ENCODE data around the gene AHRR. TPM values are rescaled to one million over a fixed set of nuclear protein-coding genes. Genes with fewer than 3 reads are reported as not detected.

Gene AHRR
- total RNA-seq, 1 experiment from 2014 or later = 2.2 TPM

GRCh38 chr5:393846-394275 lies 72.3 kb downstream of the AHRR start:
- no peaks in the 10 kb centered on the region for H3K4me1 ChIP-seq (ENCODE audit: insufficient read depth, low read length)
- Mint-ChIP-seq H3K36me3 (ENCODE audit: insufficient read depth in 1 of 3, low read depth in 3 of 3) (no peaks in the 10 kb centered on the region; a peak in 1 of 7 replicates), H3K27me3 (ENCODE audit: low read depth) (peaks cover 6% of the 10 kb centered on the region), H3K4me3 (no peak overlapping the region), H3K27ac (no peak overlapping the region), H3K9me3 (no peaks in the 10 kb centered on the region; a peak in 2 of 5 replicates), H3K4me1 (peaks cover 20 to 36% of the 10 kb centered on the region in 2 experiments)
- H4K91ac ChIP-seq (ENCODE audit: insufficient read length, low read depth, low read length) = no peak overlapping the region
- no peak overlapping the region for H3K23ac ChIP-seq (ENCODE audit: insufficient read length, low read depth, low read length)
- no peaks in the 10 kb centered on the region for H3K9me3 ChIP-seq (ENCODE audit: control insufficient read depth, low read depth, low read length)
- H3K18ac ChIP-seq (ENCODE audit: insufficient read length, low read depth, low read length) = no peak overlapping the region
- H2BK12ac ChIP-seq (ENCODE audit: insufficient read length, low read depth, low read length) = no peak overlapping the region
- no peak overlapping the region for H2BK120ac ChIP-seq (ENCODE audit: low read depth, low read length, poor library complexity, severe bottlenecking)
- no peak overlapping the region for H3K27ac ChIP-seq (ENCODE audit: insufficient read length, low read depth, low read length)
- H3T11ph ChIP-seq (ENCODE audit: low read length) = no peak overlapping the region
- no peak overlapping the region for H4K8ac ChIP-seq (replicated peaks; ENCODE audit: insufficient read length, low read depth, low read length)
- no peaks in the 10 kb centered on the region for H3K27me3 ChIP-seq (ENCODE audit: insufficient read depth, low read length)
- no peaks in the 10 kb centered on the region for H3K23me2 ChIP-seq (ENCODE audit: insufficient read length, low read depth, low read length, poor library complexity, severe bottlenecking)
- no peak for TF ChIP-seq CTCF (conservative IDR thresholded peaks at IDR 0.05)
- H2BK5ac ChIP-seq (ENCODE audit: insufficient read length, low read length) = no peak overlapping the region
- no peak overlapping the region for H3K9ac ChIP-seq (ENCODE audit: extremely low read depth, insufficient read length, low read length)
- no peak overlapping the region for H2BK15ac ChIP-seq (ENCODE audit: low read depth, low read length)
- no peak overlapping the region for H3K56ac ChIP-seq (ENCODE audit: insufficient read length, low read depth, low read length)
- peaks cover 3% of the 10 kb centered on the region for H4K20me1 ChIP-seq (ENCODE audit: control insufficient read depth, insufficient read depth, insufficient read length)
- H3K4me2 ChIP-seq (ENCODE audit: insufficient read depth, insufficient read length, low read length) = no peak overlapping the region
- H2BK20ac ChIP-seq (ENCODE audit: low read depth, low read length, poor library complexity, severe bottlenecking) = no peak overlapping the region
- no peak overlapping the region for H3K4ac ChIP-seq (ENCODE audit: low read depth, low read length)
- no peak overlapping the region for H2AK5ac ChIP-seq (ENCODE audit: insufficient read length, low read length)
- no peaks in the 10 kb centered on the region for H3K79me2 ChIP-seq (ENCODE audit: insufficient read depth, low read length)
- no peak overlapping the region for H4K5ac ChIP-seq (ENCODE audit: insufficient read length, low read depth, low read length)
- peak; percentile 29 for DNase-seq
- no CpG with 5 or more reads among the region's 10 CpGs for WGBS (ENCODE audit: extremely low coverage, insufficient read length, low lambda C conversion rate)
- H2AFZ ChIP-seq (ENCODE audit: low read length) = no peak overlapping the region
- H3K79me1 ChIP-seq (ENCODE audit: insufficient read depth, low read depth, low read length, poor library complexity, severe bottlenecking) = no peaks in the 10 kb centered on the region
- H3K14ac ChIP-seq (ENCODE audit: insufficient read depth, low read length) = no peak overlapping the region
